ENCODE data around the gene TTLL11.

DNA sequence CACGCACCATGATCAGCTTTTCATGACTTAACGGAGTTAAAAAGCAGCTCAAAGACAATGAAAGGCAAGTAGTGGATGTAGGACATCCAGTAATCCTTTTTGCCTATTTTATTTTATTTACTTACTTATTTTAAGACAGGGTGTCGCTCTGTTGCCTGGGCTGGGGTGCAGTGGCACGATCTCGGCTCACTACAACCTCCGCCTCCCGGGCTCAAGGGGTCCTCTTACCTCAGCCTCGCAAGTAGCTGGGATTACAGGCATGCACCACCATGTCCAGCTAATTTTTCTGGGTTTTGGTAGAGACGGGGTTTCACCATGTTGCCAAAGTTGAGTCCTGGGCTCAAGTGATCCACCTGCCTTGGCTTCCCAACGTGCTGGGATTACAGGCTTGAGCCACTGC, 292.7 kb downstream of the TTLL11 start:
- TF ChIP-seq CTCF (IDR thresholded peaks at IDR 0.05; ENCODE audit: low read depth, low read length) (no peak), MYC (IDR thresholded peaks at IDR 0.05; ENCODE audit: low read depth, low read length) (no peak)
